NCI-H345 (cell line): ENCODE results near the gene ADAMTSL1.

Experiments used
- DNase-seq: peaks from one replicate; lab custom pipeline; 2025; lab: John Stamatoyannopoulos, UW

The ADAMTSL1 gene

DNA sequence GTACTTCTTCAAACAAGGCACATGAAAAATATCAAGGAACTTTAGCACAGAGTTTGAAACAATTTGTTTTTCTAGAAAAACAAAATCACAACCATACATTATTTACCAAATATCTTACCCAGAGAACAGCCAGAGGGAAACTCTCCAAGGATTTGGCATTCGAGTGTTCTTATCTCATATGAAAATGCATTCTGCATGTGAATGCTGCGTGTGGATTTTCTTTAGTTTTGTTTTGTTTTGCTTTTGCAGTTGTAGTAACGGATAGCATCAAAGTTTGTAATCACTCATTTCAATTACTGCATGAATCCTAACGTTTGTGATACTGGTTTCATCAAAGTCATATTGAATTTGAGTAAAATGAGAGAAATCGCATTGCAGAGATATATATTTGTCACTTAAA is 28.0 kb downstream of the ADAMTSL1 start:
- no peak for DNase-seq

DNA sequence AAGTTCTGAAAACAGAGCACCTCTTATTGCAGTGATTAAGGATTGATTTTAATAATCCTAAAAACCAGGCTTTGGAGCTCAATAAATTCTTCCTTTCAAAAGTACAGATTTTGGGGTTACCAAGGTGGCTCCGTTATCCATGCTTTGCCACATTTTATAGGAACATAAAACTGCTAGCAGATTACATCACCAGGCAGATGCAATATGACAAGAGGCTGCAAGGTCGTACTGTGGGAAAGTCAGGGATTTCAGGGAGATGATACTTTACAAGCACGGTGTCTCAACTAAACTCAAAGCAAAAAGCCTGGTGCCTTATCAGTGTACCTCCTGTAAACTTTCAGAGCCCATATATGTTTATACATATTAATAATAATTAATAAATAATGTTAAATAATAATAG is 28.6 kb downstream of the ADAMTSL1 start:
- DNase-seq: no peak

DNA sequence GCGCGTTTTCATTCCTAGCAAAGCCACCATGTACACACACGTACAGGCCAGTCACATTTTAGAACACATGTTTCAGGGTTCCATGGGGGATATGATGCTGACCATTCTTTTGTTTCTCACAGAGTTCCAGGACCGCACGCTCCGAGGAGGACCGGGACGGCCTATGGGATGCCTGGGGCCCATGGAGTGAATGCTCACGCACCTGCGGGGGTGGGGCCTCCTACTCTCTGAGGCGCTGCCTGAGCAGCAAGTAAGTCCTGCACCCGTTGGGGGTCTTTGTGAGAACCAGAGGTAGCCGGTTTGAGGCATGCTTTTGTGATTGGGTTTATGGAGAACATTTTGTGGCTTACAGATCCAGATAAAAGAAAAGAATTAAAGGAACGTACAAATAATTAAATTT is 30.8 kb downstream of the ADAMTSL1 start:
- no peak for DNase-seq

DNA sequence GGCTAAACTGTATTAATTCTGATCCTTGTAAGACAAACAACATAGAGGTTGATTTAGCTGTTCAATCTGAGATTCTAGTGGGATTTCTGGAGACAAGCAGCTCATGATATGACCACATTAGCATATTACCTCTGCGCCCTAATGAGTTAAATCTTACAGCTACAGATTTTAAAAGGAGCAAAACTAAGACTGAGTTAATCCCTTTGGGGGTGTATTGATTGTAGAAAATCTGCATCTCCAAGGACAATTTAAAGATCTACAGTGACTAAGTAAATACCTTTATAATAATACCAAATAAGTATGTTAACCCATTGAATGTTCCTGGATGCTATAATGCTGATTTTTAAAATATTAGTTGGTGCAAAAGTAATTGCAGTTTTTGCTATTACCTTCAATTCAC is 33.2 kb downstream of the ADAMTSL1 start:
- no peak for DNase-seq

DNA sequence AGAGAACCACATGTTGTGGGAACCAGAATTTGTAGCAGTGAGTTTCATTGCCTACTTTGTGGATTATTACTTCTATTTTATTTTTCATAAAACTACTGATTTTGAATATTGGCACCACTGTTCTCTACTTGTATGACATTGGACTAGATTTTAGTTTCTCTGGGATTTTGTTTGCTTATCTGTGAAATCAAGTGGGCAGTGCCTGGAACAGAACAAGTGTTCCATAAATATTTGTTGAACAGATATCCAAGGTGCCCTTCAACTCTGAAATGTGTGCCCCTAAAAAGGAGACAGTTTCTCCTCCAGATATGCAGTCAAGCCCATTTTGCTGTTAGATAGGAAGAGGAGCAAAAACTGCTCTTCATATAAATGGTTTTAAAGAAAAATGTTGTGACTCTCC is 42.6 kb downstream of the ADAMTSL1 start:
- DNase-seq: no peak

DNA sequence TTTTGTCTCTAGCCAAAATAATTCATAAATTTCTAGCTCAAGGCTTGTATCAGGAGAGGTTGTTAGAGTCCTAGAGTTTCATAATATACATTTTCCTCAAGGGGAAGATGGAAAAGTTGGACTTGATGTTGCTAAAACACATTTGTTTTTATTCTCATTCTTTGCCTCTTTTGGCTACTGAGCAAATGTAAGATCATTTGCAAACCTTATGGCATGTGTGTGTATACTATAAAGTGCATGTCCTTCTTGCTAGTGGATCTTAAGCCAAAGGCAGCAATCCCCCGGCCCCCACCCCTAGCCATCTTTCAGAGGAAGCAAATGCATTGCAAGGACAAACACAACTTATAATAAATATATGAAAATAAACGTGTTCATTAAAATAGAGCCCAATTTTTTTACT is 43.0 kb downstream of the ADAMTSL1 start:
- DNase-seq: no peak

DNA sequence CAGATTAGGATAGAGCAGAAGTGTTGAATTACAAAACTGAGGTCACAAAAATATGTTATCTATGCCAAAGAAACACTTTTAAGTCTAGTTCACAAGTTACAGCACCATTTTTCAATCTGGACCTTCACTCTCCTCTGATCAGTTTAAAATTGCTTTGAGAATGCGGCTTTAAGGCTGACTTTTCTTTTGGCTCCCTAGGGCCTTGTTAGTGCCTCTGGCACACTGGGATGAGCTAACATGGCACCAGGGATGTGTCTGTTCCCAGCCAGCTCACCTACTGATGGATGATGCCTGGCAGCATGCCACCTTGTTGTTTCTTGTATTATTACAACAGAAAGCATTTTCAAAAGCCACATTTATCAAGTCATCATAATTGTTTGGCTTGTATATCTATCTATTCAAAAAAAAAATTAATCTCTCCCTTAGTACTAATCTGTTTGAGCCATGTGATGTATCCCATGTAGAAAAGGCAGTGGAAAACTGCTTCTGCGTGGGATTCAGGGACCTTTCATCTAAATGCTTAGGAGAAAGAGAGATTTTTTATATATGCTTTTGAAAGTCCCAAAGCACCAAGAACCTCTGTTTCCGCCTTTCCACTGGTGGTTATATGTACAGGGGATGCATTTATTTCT is 46.6 kb downstream of the ADAMTSL1 start:
- peak; percentile 33 for DNase-seq

DNA sequence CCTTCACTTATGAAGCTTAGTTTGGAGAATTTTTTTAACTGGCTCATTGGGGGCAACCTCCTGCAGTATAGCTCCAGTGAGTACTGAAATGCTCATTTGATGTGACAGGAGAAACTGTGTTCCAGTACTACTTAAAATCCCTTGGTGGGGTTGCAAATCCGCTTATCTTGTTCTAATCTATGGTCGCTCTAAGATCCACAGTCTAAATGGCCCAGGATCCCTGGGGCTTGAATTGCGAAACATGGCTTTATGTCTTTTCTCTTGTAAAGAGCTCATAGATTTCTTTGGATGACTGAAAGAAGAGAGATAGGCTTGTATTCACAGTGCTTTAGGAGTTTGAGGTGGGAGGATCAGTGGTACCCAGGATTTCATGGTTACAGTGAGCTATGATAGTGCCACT is 52.7 kb downstream of the ADAMTSL1 start:
- no peak for DNase-seq

DNA sequence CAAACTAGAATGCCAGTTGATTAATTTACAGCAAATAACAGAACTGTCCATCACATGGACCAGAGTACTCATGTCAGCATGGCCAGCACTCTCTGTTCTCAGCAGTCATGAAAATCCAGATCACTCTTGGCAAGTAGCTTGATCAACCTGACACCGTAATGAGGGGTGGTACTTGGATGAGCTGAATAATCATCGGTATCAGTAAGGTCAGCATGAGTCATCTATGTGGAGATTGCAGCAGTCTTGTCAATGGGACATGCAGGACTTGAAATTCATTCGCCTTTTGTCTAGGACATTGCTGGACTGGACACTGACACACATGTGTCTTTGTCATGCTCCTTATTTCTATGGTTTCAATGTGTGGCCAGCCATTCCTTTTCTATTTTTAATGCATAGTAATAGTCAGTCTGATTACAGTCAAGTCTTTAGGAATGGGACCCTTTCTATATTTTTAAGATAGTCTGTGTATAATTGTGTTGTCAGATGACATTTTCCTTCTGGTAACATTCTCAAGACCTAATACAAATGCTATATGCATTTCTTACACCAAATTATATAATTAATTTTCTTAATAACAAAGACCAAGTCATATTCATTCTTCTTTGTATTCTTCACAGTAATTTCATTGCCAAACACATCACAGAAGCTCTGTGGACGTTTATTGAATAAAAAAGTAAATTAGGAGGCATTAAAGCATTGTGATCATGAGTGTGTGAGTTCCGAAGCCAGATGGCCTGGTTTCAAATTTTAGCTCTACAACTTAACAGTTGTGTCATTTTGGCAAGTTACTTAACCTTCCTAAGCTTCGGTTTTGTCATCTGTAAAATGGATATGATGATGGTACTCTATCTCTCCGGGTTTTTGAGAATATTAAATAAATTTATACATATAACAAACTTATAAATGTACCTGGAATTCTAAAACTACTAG is 57.4 kb downstream of the ADAMTSL1 start:
- DNase-seq: no peak

DNA sequence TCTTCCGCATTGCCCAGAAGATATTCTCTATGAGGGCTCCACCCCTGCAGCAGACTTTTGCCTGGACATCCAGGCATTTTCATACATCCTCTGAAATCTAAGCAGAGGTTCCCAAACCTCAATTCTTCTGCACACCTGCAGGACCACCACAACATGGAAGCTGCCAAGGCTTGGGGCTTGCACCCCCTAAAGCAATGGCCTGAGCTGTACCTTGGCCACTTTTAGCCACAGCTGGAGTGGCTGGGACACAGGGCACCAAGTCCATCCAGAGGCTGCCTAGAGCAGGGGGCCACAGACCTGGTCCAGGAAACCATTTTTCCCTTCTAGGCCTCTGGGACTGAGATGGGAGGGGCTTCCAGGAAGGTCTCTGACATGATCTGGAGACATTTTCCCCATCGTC is 60.7 kb downstream of the ADAMTSL1 start:
- DNase-seq: no peak

DNA sequence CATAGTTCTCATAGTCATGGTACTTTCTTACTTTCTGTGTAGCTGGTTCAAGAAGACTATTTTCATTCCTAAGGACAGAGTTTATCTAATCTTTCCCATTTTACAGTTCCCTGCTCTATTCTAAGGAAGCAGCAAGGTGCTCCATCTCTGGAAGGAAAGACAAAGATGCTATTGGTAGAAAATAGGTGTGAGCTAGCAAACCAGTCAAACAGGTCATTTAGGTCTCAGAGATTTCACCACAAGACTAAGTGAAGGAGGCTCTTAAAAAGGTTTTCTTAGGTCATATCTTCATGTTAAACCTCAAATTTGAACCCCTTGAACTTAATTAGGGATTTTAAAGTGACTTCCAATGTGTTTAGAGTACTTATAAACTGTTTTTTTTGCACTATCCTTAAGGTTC is 62.6 kb downstream of the ADAMTSL1 start:
- DNase-seq: no peak

DNA sequence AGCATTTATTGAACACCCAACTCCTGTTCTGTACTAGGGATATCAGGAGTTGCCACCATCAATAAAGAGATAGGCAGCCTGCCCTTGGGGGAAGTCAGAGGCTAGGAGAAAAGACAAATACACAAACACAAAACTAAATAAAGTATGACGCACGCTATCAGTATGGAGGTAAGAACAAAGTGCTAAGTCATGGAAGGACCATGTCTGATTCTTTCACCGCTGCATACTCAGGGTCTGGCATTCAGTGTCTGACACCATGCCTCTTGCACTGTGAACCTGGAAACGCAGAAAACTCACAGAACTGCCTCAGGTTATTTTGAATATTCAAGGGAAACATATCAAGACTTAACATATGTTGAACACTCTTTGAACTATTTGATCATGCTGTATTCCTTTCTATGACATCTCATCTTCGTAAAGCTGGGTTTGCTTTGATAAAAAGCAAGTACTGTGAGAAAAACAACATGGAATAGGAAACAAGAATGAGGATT is 65.3 kb downstream of the ADAMTSL1 start:
- DNase-seq: no peak

DNA sequence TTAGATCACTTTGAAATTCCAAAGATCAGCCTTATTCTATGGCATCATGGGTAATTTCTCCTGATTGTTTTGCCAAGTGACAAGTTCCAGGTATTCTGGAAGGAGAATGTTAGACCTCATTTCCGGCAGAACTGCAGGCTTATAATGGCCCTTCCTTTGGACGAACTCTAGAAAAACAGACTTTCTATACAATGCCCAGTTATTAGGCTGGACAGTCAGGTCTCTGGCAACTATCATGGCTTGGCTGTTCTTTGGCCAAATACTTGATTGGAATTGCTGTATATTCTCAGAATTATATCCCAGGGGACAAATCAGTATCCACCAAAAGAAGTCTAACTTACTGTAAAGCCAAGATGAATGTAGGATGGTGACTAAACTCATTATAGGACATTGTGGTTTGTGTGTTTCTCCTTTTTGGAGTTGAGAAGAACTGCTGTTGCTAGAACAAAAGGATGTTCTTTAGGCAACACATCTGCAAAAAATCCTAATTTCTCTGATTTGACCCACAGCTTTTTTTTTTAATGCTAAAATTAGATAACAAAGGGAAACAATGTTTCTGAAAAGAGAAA is 69.0 kb downstream of the ADAMTSL1 start:
- DNase-seq: no peak

DNA sequence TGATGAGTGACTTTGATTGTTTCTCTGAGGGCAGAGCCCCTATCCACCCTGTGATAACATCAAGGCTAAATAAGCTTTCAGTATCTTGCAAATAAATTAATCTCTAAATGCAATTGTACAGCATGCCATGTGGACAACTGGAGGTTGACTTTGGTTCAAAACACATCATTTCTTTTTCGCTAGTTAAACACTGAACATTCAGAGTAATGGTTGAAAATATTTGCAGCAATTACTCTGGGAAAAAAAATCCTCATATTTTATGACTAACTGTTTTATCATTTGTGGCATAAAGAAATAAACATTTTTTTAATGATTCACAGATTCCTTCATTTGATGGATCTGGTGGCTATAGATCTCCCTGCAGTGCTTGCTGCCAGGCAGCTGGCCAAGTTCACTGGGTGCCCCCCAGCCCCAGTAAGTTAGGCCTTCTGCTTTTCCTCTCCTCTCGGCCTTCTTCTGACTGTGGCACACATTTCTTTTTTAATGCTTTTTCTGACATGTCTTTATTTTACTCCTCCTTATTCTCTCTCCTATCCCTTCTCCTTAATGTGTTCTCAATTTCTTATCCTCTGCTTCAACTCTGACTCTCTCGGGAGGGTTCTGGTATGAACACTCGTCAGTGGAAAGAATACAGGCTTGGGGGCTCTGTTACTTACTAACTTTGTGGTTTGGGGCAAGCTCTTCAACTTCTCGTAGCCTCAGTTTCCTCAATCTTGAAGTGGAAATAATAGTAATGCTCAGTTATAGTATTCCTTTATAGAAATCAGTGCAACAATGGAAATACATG is 69.6 kb downstream of the ADAMTSL1 start:
- no peak for DNase-seq

DNA sequence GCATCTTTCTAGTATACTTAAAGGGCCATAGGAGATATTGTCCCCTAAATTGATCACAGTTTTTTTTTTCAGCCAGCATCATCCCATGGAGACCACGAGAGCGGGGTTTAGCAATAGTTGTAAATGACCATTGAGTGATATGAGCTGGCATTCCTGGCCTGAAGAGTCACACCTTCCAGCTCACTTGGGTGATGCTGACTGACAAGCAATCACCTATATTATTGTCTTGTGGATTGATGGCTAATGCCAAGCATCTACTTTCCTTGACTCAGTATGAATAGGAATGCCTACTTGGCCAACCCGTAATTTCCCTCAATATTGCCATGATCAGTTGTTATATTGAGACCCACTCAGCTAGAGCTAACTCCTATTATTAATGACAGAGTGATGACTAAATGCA is 70.5 kb downstream of the ADAMTSL1 start:
- DNase-seq: no peak

DNA sequence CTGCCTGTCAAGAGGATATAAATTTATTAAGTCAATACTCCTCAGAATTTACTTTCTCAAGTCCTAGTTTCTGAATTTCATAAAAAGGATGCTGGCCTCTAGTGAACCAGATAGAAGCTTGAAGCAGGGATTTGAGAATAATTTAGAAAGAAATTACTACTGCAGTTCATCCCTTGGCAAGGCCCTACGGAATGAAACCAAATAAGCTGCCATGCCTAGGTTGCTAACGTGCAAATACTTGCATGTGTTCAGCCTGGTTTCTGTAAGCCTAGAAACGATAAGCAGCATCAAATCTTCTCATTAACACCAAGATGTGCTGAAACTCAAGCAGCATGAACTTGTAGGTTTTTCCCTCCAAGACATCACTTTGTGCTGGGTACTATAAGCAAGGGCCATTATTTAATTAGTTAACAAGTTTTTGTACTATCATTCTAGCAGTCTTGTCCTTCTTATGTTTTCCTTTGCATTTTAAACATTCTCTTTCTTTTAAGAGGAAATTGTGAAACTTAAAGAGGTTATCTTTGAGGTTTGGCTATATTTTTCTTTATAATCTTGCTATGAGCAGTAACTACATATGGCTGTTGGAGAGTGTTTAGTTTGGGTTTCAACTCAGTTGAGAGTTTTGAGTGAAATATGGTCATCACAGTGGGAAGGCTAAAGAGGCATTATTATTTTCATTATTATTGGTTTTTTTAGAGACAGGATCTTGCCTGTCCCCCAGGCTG is 71.8 kb downstream of the ADAMTSL1 start:
- DNase-seq: no peak

DNA sequence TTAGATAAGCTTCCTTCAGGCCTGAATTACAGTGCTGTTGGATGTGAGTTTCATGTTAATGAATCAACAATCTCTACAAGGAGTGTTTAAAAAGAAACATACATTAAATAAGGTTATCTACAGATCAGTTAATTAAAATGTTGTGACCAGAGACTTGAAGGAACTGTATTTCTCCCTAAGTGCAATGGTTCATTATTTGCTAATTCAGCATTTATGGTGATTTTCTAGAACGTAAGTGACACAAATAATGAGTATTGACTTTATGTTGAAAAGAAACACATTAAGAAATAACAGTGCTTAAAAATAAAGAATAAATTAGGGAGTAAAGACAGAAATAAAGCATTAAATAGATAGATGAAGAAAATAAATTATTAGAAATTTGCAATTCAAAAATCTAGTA is 74.5 kb downstream of the ADAMTSL1 start:
- no peak for DNase-seq

DNA sequence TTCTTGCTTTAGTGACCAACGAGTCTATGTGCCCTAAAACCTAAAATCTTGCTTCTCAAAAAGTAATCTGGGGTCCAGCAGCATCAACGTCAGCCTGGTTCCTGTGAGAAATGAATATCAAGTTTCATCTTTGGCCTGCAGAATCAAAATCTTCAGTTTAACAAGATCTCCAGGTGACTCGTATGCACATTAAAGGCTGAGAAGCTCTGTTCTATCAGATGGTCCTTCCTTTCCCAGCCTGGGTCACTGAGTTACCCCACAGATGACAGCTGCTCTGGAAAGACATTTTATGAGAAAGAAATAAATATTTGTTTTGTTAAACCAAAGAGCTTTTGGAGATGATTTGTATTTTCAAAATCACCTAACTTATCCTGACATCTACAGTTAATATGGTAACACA is 75.8 kb downstream of the ADAMTSL1 start:
- no peak for DNase-seq

DNA sequence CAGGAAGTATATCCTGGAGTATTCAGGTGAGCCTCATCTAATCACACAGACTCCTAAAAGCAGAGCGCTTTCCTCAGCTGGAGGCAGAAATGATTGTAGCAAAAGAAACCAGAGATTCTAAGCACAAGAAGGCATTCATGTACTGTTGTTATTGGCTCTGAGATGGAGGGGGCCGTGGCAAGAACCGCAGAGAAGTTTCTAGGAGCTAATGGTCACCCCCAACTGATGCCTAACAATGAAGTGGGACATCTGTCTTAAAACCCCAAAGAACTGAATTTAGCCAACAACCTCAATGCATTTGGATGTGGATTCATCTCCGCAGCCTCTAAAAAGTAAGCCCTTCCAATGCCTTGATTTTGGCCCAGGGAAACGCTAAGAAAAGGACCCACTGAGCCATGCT is 76.3 kb downstream of the ADAMTSL1 start:
- no peak for DNase-seq

DNA sequence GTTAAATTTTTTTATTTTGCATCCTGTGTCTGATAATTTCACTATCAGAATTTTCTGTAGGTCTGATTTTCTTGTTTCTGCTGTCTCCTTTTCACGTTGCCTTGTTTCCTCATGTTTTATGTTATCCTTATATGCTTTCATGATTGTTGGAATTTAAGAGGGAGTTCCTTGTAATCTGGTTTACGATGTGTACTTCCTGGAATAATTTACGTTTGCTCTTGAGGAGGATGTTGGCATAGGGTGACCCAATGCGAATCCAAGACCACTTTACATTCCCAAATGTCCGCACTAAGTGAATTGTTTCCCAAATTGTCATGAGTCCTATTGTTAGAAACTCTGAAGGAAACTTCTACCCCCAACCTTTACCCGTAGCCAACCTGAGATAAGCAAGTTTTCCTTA is 80.3 kb downstream of the ADAMTSL1 start:
- DNase-seq: no peak

DNA sequence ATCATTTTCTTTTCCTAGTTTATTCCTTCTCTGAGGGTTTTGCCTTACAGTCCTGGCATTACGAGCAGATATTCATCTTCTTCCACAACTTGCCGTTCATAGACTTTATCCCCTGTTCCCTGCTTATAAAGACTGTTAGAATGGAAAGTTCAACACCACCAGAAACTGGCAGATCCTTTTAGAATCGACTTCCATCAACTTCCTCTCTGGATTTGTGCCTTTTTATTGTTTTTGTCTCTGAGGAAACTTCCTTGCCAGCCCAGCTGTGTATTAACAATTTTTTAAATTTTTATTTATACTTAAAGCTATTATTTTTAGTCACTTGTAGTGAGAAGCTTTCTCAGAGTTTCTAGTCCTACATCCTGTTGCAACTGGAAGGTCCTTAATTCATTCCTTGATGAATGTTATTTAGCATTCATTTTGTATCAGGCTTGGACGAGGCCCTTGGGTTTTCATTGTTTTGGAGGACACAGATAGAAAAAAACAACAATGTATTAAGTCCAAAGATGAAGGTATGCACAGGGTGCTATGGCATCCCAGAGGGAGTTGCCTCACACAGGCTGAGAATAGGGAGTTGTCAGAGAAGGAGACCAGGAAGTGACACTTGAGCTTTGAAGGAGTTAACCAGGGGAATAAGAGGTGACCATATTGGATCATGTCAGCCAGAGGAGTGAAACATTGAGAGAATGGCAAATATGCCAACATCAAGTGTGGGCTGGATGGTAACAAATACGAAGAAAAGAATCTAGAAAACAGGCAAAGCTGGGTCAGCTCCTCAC is 81.3 kb downstream of the ADAMTSL1 start:
- DNase-seq: no peak
